Measurements from ENCODE around the gene PLA2G15. TPM values are rescaled to one million over a fixed set of nuclear protein-coding genes. Genes with fewer than 3 reads are reported as not detected.

The PLA2G15 gene
- polyA plus RNA-seq, 2 of the 4 experiments (the other 2 are of a cell fraction) = 4.8 to 8.7 TPM

DNA sequence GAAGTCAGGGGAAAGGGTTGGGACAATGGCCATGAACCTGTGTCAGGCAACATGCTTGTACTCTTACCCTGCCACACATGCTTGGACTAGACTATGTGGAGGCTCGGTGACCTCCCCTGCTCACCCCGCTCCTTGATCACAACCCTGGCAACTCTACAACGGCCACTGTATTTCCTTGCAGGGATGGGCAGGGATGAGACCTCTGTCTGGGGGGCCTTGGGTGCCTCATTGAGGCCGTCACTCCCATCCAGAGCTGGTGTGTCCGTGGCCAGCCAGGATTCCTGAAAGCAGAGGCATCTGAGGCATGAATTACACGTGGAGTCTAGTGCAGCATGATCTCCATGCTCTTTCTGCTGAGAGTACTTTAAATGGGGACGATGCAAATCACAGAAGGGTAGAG is 948 bp downstream of the PLA2G15 start:
- DNase-seq (ENCODE audit: low read depth in 1 of 2, low spot score in 1 of 2) (no peak), ATAC-seq (no peak), FAIRE-seq (no peak)
- CTCF ChIA-PET = interaction anchor here (0.8 to 7.8 kb wide), 7 partner anchors 10 to 97 kb away, joined by 3 to 95 read pairs (median 7); partner anchors contain the start of gene SLC7A6
- 88% methylated on average over 6 of the region's 7 CpGs for WGBS (ENCODE audit: missing lambda C conversion rate)
- Histone ChIP-seq H3K27ac (no peak overlapping the region), H3K9me3 (no peaks in the 10 kb centered on the region), H3K4me1 (peaks cover 12% of the 10 kb centered on the region; the same call in 2 of the 3 replicates), H3K4me2 (peak overlapping the region; percentile 98), H3K4me3 (no peak overlapping the region; the same call in 2 of the 3 replicates)
- POLR2A ChIA-PET = interaction anchor here (1.4 to 1.5 kb wide), 2 partner anchors 9 to 18 kb away, joined by 5 to 6 read pairs; partner anchors contain the start of gene SLC7A6
- no peak for TF ChIP-seq NR3C1 (IDR thresholded peaks at IDR 0.05)
- no peak for TF ChIP-seq JUN (IDR thresholded peaks at IDR 0.05)
- no peak for TF ChIP-seq FOSB (CRISPR knock-in tag; IDR thresholded peaks at IDR 0.05)
- no peak for TF ChIP-seq TFCP2L1 (CRISPR knock-in tag; IDR thresholded peaks at IDR 0.05)
- no peak for TF ChIP-seq NPAS2 (CRISPR knock-in tag; IDR thresholded peaks at IDR 0.05; ENCODE audit: borderline replicate concordance)
- TF ChIP-seq ZSCAN20 (CRISPR knock-in tag; IDR thresholded peaks at IDR 0.05) = no peak
- TF ChIP-seq FOXS1 (CRISPR knock-in tag; IDR thresholded peaks at IDR 0.05) = no peak

DNA sequence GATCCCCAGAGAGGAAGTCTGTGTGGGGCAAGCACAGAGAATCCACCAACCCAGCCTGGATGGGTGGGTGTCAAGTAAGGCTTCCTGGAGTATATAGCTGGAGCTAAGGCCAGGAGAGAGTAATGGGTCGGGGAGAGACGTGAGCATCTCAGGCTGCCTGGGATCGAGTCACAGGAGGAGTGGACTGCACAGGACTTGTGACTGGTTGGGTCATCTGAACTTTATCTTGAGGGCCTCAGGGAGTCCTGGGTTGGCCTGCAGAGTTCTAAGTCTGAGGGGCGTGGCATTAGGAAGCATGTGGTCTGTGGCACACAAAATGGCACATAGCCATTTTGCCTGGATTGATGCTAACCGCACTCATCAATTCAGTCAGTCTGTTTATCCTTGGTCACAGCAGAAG is 1.5 kb downstream of the PLA2G15 start:
- ChIA-PET POLR2A (interaction anchor here (1.5 kb wide), 1 partner anchor 10 kb away, joined by 5 read pairs; no protein-coding TSS in a partner anchor), CTCF (interaction anchor here (0.8 to 7.8 kb wide), 5 partner anchors 9 to 97 kb away, joined by 3 to 95 read pairs (median 5); partner anchors contain the start of gene SLC7A6)
- FAIRE-seq (no peak), ATAC-seq (no peak), DNase-seq (ENCODE audit: low read depth in 1 of 2, low spot score in 1 of 2) (no peak)
- no peak overlapping the region for H3K27ac ChIP-seq
- peak overlapping the region; percentile 98; the same call in 1 of the 3 replicates for H3K4me2 ChIP-seq
- no peak overlapping the region for H3K4me3 ChIP-seq
- 82% methylated on average over 5 of the region's 5 CpGs for WGBS (ENCODE audit: missing lambda C conversion rate)
- no peaks in the 10 kb centered on the region for H3K9me3 ChIP-seq
- peaks cover 12% of the 10 kb centered on the region; the same call in 2 of the 3 replicates for H3K4me1 ChIP-seq
- TF ChIP-seq MAZ (IDR thresholded peaks at IDR 0.05; ENCODE audit: borderline replicate concordance, low read depth, low read length) = no peak
- no peak for TF ChIP-seq RFX5 (IDR thresholded peaks at IDR 0.05)
- TF ChIP-seq KDM1A (IDR thresholded peaks at IDR 0.05; ENCODE audit: low read depth) = no peak
- no peak for TF ChIP-seq FOXS1 (CRISPR knock-in tag; IDR thresholded peaks at IDR 0.05)
- no peak for TF ChIP-seq FOSB (CRISPR knock-in tag; IDR thresholded peaks at IDR 0.05)
- TF ChIP-seq CBX8 (IDR thresholded peaks at IDR 0.05) = no peak
- no peak for TF ChIP-seq RAD21 (conservative IDR thresholded peaks at IDR 0.05 in 1 of 2, IDR thresholded peaks at IDR 0.05 in 1 of 2)
- TF ChIP-seq RCOR1 (IDR thresholded peaks at IDR 0.05; ENCODE audit: low read depth, low read length) = no peak
- no peak for TF ChIP-seq BHLHE40 (IDR thresholded peaks at IDR 0.05; ENCODE audit: low read depth, low read length)
- TF ChIP-seq, protein P1, sequence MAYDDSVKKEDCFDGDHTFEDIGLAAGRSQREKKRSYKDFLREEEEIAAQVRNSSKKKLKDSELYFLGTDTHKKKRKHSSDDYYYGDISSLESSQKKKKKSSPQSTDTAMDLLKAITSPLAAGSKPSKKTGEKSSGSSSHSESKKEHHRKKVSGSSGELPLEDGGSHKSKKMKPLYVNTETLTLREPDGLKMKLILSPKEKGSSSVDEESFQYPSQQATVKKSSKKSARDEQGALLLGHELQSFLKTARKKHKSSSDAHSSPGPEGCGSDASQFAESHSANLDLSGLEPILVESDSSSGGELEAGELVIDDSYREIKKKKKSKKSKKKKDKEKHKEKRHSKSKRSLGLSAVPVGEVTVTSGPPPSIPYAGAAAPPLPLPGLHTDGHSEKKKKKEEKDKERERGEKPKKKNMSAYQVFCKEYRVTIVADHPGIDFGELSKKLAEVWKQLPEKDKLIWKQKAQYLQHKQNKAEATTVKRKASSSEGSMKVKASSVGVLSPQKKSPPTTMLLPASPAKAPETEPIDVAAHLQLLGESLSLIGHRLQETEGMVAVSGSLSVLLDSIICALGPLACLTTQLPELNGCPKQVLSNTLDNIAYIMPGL (CRISPR knock-in tag; IDR thresholded peaks at IDR 0.05; ENCODE audit: borderline replicate concordance) = no peak
- TF ChIP-seq HOXB13 (CRISPR knock-in tag; IDR thresholded peaks at IDR 0.05; ENCODE audit: low read depth) = no peak
- TF ChIP-seq NR3C1 (IDR thresholded peaks at IDR 0.05) = no peak
- no peak for TF ChIP-seq PHF8 (IDR thresholded peaks at IDR 0.05; ENCODE audit: borderline replicate concordance, low read depth)
- no peak for TF ChIP-seq CHD4 (IDR thresholded peaks at IDR 0.05; ENCODE audit: borderline replicate concordance)

DNA sequence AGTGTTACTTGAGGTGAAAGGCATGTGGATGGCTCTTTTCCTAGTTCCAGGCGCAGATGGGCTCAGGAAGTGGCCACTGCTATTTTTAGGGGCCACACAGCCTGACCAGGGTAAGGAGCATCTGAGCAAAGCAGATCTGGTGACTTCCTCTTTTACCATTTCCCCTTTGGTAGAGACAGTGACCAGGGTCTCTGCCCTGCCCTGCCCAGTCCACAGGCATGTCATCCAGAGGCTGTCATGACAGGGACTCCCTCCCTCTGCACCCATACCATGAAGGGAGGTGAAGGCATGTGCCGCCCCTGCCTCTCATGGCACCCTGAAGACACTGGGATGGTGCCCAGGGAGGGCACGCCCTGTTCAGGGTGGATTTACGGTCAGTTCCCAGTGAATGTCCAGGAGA is 2.2 kb downstream of the PLA2G15 start:
- ChIA-PET CTCF (interaction anchor here (5.4 to 9.0 kb wide), 4 partner anchors 13 to 81 kb away, joined by 24 to 124 read pairs (median 82); partner anchors contain the start of gene SLC7A6), POLR2A (no interaction called here)
- no peak for DNase-seq (ENCODE audit: low read depth in 1 of 2, low spot score in 1 of 2)
- no peak overlapping the region for H3K4me2 ChIP-seq
- H3K4me1 ChIP-seq = peaks cover 12% of the 10 kb centered on the region; the same call in 2 of the 3 replicates
- ATAC-seq = no peak
- TF ChIP-seq SMC3 (IDR thresholded peaks at IDR 0.05) = no peak
- TF ChIP-seq, protein P2, sequence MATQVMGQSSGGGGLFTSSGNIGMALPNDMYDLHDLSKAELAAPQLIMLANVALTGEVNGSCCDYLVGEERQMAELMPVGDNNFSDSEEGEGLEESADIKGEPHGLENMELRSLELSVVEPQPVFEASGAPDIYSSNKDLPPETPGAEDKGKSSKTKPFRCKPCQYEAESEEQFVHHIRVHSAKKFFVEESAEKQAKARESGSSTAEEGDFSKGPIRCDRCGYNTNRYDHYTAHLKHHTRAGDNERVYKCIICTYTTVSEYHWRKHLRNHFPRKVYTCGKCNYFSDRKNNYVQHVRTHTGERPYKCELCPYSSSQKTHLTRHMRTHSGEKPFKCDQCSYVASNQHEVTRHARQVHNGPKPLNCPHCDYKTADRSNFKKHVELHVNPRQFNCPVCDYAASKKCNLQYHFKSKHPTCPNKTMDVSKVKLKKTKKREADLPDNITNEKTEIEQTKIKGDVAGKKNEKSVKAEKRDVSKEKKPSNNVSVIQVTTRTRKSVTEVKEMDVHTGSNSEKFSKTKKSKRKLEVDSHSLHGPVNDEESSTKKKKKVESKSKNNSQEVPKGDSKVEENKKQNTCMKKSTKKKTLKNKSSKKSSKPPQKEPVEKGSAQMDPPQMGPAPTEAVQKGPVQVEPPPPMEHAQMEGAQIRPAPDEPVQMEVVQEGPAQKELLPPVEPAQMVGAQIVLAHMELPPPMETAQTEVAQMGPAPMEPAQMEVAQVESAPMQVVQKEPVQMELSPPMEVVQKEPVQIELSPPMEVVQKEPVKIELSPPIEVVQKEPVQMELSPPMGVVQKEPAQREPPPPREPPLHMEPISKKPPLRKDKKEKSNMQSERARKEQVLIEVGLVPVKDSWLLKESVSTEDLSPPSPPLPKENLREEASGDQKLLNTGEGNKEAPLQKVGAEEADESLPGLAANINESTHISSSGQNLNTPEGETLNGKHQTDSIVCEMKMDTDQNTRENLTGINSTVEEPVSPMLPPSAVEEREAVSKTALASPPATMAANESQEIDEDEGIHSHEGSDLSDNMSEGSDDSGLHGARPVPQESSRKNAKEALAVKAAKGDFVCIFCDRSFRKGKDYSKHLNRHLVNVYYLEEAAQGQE (IDR thresholded peaks at IDR 0.05) = no peak
- no peak for TF ChIP-seq EHMT2 (IDR thresholded peaks at IDR 0.05; ENCODE audit: low read depth)
- TF ChIP-seq, protein P3, sequence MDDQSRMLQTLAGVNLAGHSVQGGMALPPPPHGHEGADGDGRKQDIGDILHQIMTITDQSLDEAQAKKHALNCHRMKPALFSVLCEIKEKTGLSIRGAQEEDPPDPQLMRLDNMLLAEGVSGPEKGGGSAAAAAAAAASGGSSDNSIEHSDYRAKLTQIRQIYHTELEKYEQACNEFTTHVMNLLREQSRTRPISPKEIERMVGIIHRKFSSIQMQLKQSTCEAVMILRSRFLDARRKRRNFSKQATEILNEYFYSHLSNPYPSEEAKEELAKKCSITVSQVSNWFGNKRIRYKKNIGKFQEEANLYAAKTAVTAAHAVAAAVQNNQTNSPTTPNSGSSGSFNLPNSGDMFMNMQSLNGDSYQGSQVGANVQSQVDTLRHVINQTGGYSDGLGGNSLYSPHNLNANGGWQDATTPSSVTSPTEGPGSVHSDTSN (IDR thresholded peaks at IDR 0.05) = no peak
- WGBS (ENCODE audit: missing lambda C conversion rate) = 97% methylated on average over 2 of the region's 4 CpGs
- H3K4me3 ChIP-seq = no peak overlapping the region
- FAIRE-seq = no peak
- no peak overlapping the region for H3K27ac ChIP-seq
- H3K9me3 ChIP-seq = no peaks in the 10 kb centered on the region
